ENCODE results near the gene KIF1A.

The KIF1A gene

DNA sequence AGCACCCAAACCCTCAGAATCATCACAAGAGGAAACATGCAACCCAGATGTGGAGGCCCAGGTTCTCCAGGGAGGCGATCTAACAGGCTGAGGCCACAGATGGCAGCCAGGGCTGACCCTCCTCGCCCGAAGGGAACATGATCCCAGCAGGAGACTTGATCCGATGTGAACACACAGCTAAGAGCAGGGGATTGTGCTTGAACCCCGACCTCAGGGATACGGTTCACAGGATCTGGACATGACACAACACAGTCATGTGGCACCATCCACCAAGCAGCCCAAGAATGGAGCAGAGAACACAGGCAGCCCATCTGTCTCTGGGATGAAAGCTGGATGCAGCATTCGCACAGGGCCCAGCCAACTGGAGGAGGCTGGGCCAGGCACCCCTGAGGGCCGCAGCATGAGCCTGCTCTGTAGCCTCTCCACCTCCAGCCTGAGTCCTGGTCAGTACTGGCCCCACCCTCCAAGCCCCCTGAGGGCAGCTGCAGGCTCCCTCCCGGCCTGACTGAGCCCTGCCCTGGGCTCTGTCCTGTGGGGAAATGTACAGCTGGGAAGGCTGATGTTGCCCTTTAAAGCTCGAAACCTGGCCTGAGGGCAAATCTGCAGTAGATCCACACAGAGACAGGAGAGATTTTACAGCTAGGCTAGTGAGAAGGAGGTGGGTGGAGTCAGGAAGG lies 89.4 kb downstream of the KIF1A start:
- no peak for DNase-seq

DNA sequence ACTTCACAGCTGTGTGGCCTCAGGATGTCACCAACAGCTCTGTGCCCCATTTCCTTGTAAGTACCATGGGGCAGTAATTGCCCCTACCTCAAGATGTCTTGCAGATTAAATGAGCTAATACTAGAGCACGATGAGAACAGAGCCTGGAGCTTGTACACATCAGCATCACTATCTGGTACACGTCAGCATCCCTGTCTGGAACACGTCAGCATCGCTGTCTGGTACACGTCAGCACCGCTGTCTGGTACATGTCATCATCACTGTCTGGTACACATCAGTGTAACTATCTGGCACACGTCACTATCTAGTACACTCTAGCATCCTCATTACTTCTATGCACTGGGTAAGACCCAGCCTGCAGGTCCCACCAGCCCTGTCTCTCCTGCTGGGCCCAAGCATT lies 91.2 kb downstream of the KIF1A start:
- no peak for DNase-seq

DNA sequence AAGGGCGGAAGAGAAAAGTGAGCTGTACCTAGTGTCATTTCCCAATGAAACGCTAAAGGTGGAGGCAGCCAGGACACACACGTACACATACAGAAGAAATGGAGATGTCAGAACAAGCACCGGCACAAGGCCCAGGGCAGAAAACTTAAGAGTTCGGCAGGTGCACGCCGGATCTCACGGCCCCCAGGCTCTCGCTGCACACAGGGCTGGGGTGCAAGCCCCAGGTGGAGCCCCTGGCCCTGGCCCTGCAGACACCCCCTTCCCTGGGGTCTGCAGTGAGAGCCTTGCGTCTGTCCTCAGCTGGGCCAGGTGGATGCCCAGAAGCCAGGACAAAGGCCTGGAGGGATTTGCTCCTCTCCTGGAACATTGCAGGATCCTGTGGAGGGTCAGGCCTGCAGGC lies 91.7 kb downstream of the KIF1A start:
- no peak for DNase-seq

- no peak for DNase-seq
These were observed 92.1 kb downstream of the KIF1A start for GRCh38 chr2:240727913-240728312.

GRCh38 chr2:240727439-240727838 lies 92.6 kb downstream of the KIF1A start:
- no peak for DNase-seq

DNA sequence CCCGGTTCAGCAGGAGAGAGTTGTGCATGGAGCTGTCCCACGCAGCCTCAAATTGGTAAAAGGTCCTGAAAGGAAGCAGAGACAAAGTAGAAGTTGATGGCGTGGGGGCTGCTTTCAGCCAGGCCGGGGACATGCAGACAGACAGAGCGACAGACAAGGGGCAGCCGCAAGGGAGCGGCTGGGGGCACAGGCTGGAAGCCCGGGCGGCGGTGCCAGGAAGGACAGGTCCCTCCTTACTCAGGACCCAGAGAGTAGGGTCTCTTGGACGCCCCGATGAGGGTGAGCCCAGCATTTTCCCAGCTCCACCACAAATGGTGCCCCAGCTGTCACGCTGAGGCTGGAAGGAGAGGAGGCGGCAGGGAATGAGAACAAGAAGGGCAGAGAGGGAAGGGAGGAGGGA lies 93.1 kb downstream of the KIF1A start:
- no peak for DNase-seq

- no peak for DNase-seq
These were observed 94.3 kb downstream of the KIF1A start for GRCh38 chr2:240725671-240726070.

GRCh38 chr2:240725266-240725665 lies 94.8 kb downstream of the KIF1A start:
- DNase-seq = no peak

DNA sequence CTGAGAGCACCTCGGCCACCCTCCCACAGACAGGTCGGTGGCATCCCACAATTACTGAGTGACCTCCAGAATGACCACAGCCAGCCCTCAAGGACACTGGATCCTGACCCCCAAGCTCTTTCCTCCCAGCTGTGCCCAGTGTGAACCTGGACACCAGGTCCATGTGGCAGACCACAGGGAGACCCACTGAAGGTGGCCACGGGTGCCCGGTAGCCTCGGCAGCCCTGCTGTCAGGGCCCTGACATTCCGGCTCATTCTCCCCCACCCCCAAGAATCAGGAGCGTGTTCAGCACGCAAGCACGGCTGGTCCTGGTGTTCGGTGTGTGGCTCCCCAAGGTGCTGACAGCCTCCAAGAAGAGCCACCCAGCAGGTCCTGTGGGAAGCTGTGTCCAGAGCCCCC lies 95.6 kb downstream of the KIF1A start:
- no peak for DNase-seq

DNA sequence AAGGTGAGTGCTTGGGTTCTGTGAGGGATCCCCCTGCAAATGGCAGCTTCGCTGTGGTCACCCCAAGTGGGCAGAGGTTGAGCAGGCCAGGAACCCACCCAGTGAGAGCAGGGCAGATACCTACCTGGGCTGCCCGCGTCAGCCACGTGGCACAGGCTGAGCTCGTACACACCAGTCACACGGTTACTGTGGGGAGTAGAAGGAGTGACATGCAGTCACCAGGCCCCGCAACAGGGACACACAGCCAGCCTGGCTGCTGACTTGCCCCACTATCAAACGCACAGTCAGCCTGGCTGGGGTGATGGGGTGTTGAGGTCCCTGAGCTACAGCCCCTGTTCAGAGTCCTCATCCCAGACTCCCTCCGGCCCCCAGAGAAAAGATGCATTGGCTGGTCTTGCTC lies 96.2 kb downstream of the KIF1A start:
- no peak for DNase-seq

DNA sequence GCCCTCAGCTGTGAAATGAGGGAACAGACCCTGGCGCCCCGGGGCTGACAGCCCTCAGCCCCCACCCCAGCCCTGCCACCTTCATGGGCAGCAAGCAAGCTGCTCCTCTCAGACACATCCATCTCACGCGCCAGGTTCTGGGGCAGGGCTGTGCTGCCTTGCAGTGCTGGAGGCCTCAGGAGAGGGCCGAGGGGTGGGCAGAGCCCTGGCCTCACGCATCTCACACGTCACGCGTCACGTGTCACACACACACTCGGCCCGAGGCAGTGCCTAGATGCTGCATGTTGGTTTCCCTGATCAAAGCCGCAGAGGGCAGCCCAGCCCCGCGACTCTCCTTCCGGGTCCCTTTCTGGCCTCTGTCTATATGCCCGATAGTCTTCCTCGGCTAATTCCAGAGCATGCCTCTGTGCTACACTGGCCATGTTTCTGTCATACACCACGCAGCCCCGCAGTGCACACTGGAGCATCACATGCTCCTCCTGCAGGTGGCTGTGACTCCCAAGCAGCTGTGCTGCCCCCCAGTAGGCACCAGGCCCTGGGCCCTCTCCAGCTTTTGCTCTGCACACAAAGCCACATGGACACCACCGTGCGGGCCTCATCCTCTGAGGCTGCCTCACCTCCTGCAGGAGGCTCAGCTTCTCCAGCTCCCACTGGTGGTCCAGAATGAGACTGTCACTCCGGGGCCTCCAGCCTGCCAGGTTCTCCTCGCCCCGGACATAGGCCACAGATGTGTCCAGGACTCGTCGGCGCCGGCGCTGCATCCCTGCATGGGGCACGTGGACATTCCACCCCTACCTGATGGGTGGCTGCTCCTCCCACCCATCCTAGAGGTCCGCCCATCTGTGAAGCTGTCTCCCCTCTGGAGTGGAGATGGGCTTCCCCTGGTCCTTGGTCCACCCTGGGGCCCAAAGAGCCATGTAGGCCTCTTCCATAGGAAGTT lies 97.0 kb downstream of the KIF1A start:
- no peak for DNase-seq

- no peak for DNase-seq
These were observed 97.6 kb downstream of the KIF1A start for GRCh38 chr2:240722376-240722775.

GRCh38 chr2:240721596-240722180 lies 98.3 kb downstream of the KIF1A start:
- DNase-seq = no peak

DNA sequence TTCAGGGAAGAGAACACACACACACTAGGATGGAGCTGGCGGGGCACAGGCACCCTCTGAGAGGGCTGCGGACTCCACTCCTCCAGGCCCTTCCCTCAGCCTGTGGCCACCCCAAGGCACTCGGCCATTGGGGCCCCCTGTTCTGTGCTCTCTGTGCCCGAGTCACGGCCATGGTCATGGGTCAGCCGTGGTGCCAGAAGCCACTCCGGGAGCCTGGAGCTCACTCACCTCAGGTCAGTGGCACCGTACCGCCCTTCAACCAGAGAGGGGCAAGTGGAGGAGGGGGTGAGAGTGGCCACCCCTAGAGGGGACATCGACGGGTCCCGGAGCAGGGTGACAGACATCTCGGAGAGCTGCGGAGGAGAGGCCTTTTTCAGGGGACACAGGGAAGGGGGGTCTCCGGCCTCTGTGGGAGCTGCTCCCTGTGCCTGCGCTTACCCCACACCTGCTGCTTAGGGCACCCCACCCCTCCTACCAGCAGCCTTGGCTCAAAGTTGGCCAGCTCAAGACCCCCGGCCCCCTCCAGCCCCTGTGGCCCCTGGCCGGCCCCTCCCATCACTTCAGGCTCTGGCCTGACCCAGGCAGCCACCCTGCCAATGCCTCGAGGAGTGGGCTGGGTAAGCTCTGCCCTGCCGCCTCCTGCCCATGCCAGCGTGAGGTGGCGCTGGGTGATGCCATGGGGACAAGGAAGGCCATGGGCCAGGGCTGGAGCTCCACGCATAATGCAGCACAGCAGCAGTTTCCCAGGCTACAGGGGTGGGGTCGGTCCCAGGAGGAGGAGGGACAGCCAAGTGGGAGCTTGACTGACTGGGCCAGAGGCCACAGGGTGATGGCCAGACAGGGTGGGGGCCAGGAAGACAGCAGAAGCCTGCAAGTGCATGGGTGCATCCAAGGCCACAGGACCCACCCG lies 99.1 kb downstream of the KIF1A start:
- DNase-seq = no peak

GRCh38 chr2:240719676-240720545 lies 100.1 kb downstream of the KIF1A start:
- no peak for DNase-seq

GRCh38 chr2:240718896-240719490 lies 101.0 kb downstream of the KIF1A start:
- no peak for DNase-seq

DNA sequence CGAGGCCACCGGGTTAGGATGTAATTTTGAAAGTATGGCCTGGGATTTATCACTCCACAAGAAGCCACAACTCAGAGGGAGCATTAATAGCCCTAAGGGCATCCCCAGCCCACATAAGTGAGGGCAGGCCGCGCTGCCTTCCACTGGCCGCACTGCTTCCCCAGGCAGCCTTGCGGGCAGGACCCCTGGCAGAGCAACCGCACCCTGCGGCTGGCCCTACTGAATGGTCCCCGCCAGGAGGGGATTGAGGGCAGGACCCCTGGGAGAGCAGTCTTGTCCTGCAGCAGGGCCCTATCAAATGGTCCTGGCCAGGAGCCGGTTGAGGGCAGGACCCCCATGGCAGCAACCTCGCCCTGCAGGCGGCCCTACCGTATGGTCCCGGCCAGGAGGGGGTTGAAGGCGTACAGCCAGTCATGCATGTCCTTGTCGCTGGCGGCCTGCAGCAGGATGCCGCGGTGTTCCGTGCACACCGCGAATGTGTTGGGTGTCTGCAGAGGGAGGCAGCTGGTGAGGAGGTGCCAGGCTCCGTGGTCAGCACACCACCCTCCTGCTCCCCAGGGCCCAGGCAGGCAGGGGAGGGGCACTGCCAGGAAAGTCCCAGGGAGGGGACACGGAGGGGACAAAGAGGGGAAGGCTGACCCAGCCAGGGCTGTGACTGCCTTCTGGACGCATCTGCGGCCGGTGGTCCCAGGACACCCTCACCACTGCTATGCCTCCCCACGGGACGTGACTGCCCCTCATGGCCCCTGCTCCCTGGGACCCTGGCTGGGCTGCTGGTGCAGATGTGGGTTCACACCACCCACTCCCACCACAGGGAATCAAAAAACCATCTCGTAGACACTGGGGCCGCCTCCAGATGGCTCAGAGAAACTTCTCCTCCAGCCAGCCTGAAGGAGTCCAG lies 102.1 kb downstream of the KIF1A start:
- DNase-seq = no peak

GRCh38 chr2:240717181-240717641 lies 102.8 kb downstream of the KIF1A start:
- no peak for DNase-seq

GRCh38 chr2:240716130-240716798 lies 103.8 kb downstream of the KIF1A start:
- no peak for DNase-seq
